Keratinocyte (primary cell): ENCODE results near the gene STYXL1. TPM values are rescaled to one million over a fixed set of nuclear protein-coding genes. Genes with fewer than 3 reads are reported as not detected.
"Not testable (repeated sequence)": the region's sequence is repeated elsewhere in the genome, so short reads cannot be mapped to it uniquely, and the experiment has no call there.

ENCODE experiments used
- DNase-seq: peaks from one replicate; pipeline ENCODE4 v3.0.0-alpha.2; 2011; ENCODE audit warnings: low read depth, missing footprints, low spot score
- FAIRE-seq: peaks from 2 replicates; lab custom pipeline; 2011; peaks lifted over from hg19 to GRCh38; lab: Jason Lieb, UNC
- H2AFZ ChIP-seq: 2 replicates; pipeline ENCODE4 v1.6.0; 2012; ENCODE audit warnings: low read length, control low read depth, inconsistent platforms; ENCODE audit not compliant: control insufficient read depth
- H3K27ac ChIP-seq: 2 replicates; pipeline ENCODE4 v1.5.1; 2011; ENCODE audit warnings: low read length; ENCODE audit not compliant: control insufficient read depth, insufficient read depth
- H3K27me3 ChIP-seq: 3 replicates; pipeline ENCODE4 v1.6.0; 2011; ENCODE audit warnings: low read length; ENCODE audit not compliant: control insufficient read depth, insufficient read depth; ENCODE audit errors: extremely low read depth
- H3K36me3 ChIP-seq, 2 experiments: 2 replicates in 1 of 2; 3 replicates in 1 of 2; pipeline ENCODE4 v1.5.1; 2011; ENCODE audit warnings: low read length in 2 of 2, mild to moderate bottlenecking in 1 of 2; ENCODE audit not compliant: control insufficient read depth in 2 of 2, insufficient read depth in 2 of 2; ENCODE audit errors: extremely low read depth in 1 of 2
- H3K4me1 ChIP-seq: 3 replicates; pipeline ENCODE4 v1.5.1; 2011; ENCODE audit warnings: low read length; ENCODE audit not compliant: control insufficient read depth, insufficient read depth; ENCODE audit errors: extremely low read depth
- H3K4me2 ChIP-seq: 3 replicates; pipeline ENCODE4 v1.6.0; 2011; ENCODE audit warnings: low read depth, low read length; ENCODE audit not compliant: control insufficient read depth, insufficient read depth; ENCODE audit errors: extremely low read depth
- H3K4me3 ChIP-seq, 3 experiments: fragments of 200-600 bp in 1 of 3; sonication (generic) in 1 of 3; 2 replicates in 2 of 3; 3 replicates in 1 of 3; pipeline ENCODE4 v1.5.1; 2011 to 2016; ENCODE audit warnings: low read length in 3 of 3, mild to moderate bottlenecking in 3 of 3, control low read depth in 2 of 3, inconsistent platforms in 1 of 3, low read depth in 1 of 3, mixed read lengths in 1 of 3, mixed run types in 1 of 3, moderate library complexity in 1 of 3; ENCODE audit not compliant: control insufficient read depth in 2 of 3, insufficient read depth in 2 of 3; ENCODE audit errors: extremely low read depth in 1 of 3
- H3K79me2 ChIP-seq: 2 replicates; pipeline ENCODE4 v1.6.0; 2012; ENCODE audit warnings: low read length; ENCODE audit not compliant: control insufficient read depth, insufficient read depth
- H3K9ac ChIP-seq: 3 replicates; pipeline ENCODE4 v1.6.0; 2011; ENCODE audit warnings: low read length; ENCODE audit not compliant: control insufficient read depth, insufficient read depth; ENCODE audit errors: extremely low read depth
- H3K9me1 ChIP-seq: 3 replicates; pipeline ENCODE4 v1.6.0; 2011; ENCODE audit warnings: low read length; ENCODE audit not compliant: control insufficient read depth, insufficient read depth; ENCODE audit errors: extremely low read depth
- H3K9me3 ChIP-seq: 2 replicates; pipeline ENCODE4 v1.5.1; 2012; ENCODE audit warnings: low read depth, low read length; ENCODE audit not compliant: control insufficient read depth
- H4K20me1 ChIP-seq: 3 replicates; pipeline ENCODE4 v1.6.0; 2011; ENCODE audit warnings: low read length; ENCODE audit not compliant: control insufficient read depth, insufficient read depth; ENCODE audit errors: extremely low read depth
- CTCF ChIP-seq, 3 experiments: IDR thresholded peaks in 1 of 3; conservative IDR thresholded peaks in 1 of 3; optimal IDR thresholded peaks in 1 of 3; 2 replicates in 2 of 3; 3 replicates in 1 of 3; pipeline versions ENCODE3 to v1.5.1; 2011; ENCODE audit warnings: low read length in 3 of 3, mild to moderate bottlenecking in 3 of 3, moderate library complexity in 2 of 3, control low read depth in 1 of 3, inconsistent platforms in 1 of 3; ENCODE audit not compliant: insufficient read depth in 2 of 3; ENCODE audit errors: extremely low read depth in 1 of 3
- EZH2 ChIP-seq: IDR thresholded peaks from one replicate; pipeline ENCODE4 v1.6.1; 2012; ENCODE audit warnings: inconsistent platforms, mild to moderate bottlenecking, low read length, moderate library complexity
- dilution Hi-C: fragments of 300-500 bp; cut with MboI; formaldehyde crosslinking; loops from one replicate; pipeline ENCODE4 v1.7.0; 2020; ENCODE audit warnings: low sequenced_read_pairs; ENCODE audit not compliant: extremely low pct_ligation_motif_present
- polyA plus RNA-seq, 5 experiments: library from polyadenylated mRNA; depleted of rRNA in 3 of 5; stranded (reverse) in 3 of 5; stranded (forward) in 1 of 5; unstranded in 1 of 5; fragments of >200 nt; gene quantifications; 1 replicate in 1 of 5; 2 replicates in 3 of 5; 3 replicates in 1 of 5; pipeline versions ENCODE4 v1.2.1 to v1.2.3, GENCODE V29; 2011 to 2012; ENCODE audit warnings: missing spikeins in 2 of 5, low read depth in 1 of 5, low replicate concordance in 1 of 5

The STYXL1 gene
- polyA plus RNA-seq, 1 donor (not counting 4 experiments of a cell fraction or from before 2014, with no cell fraction given), result 76.2 TPM

GRCh38 chr7:76093531-76093930 is 45.7 kb upstream of the STYXL1 start:
- H3K4me3 ChIP-seq, H3K4me2 ChIP-seq, H3K36me3 ChIP-seq, H3K9me3 ChIP-seq, H3K9ac ChIP-seq, H3K9me1 ChIP-seq, H4K20me1 ChIP-seq, FAIRE-seq, dilution Hi-C loops, H3K27ac ChIP-seq, H3K79me2 ChIP-seq, DNase-seq, H2AFZ ChIP-seq, H3K27me3 ChIP-seq: not testable (repeated sequence)
- H3K4me1 ChIP-seq, result peaks cover 26% of the 10 kb centered on the region

GRCh38 chr7:76091506-76091905 is 43.7 kb upstream of the STYXL1 start:
- Histone ChIP-seq H3K9me1 (no peaks in the 10 kb centered on the region), H3K4me3 (no peak overlapping the region), H3K4me1 (peaks cover 42% of the 10 kb centered on the region), H4K20me1 (no peaks in the 10 kb centered on the region), H2AFZ (no peak overlapping the region), H3K9ac (no peak overlapping the region), H3K27me3 (no peaks in the 10 kb centered on the region), H3K36me3 (no peaks in the 10 kb centered on the region), H3K79me2 (no peaks in the 10 kb centered on the region), H3K9me3 (no peaks in the 10 kb centered on the region), H3K27ac (no peak overlapping the region), H3K4me2 (peak overlapping the region; percentile 32)
- FAIRE-seq, result no peak
- dilution Hi-C loops, result no loop called here
- TF ChIP-seq CTCF (optimal IDR thresholded peaks at IDR 0.05 in 1 of 3, IDR thresholded peaks at IDR 0.05 in 1 of 3, conservative IDR thresholded peaks at IDR 0.05 in 1 of 3; ENCODE audit: extremely low read depth in 1 of 3, insufficient read depth in 2 of 3, low read length in 3 of 3), result no peak
- no peak for TF ChIP-seq EZH2
- DNase-seq, result no peak

GRCh38 chr7:76089865-76090475 is 42.2 kb upstream of the STYXL1 start:
- peak overlapping the region; percentile 0 for H3K9ac ChIP-seq
- H3K9me3 ChIP-seq, result no peaks in the 10 kb centered on the region
- H3K27ac ChIP-seq, result peak overlapping the region; percentile 17
- no peaks in the 10 kb centered on the region for H4K20me1 ChIP-seq
- H3K4me1 ChIP-seq, result peaks cover 53% of the 10 kb centered on the region
- FAIRE-seq, result no peak
- TF ChIP-seq CTCF (optimal IDR thresholded peaks at IDR 0.05 in 1 of 3, IDR thresholded peaks at IDR 0.05 in 1 of 3, conservative IDR thresholded peaks at IDR 0.05 in 1 of 3; ENCODE audit: extremely low read depth in 1 of 3, insufficient read depth in 2 of 3, low read length in 3 of 3) (no peak), EZH2 (no peak)
- dilution Hi-C loops, result no loop called here
- no peaks in the 10 kb centered on the region for H3K27me3 ChIP-seq
- H2AFZ ChIP-seq, result peak overlapping the region; percentile 29
- no peaks in the 10 kb centered on the region for H3K36me3 ChIP-seq
- H3K79me2 ChIP-seq, result no peaks in the 10 kb centered on the region
- H3K4me2 ChIP-seq, result no peak overlapping the region
- no peaks in the 10 kb centered on the region for H3K9me1 ChIP-seq
- no peak overlapping the region for H3K4me3 ChIP-seq
- DNase-seq, result no peak

GRCh38 chr7:76087362-76087791 is 39.6 kb upstream of the STYXL1 start:
- H3K9ac ChIP-seq, H3K36me3 ChIP-seq, H3K9me1 ChIP-seq, H3K79me2 ChIP-seq, H3K4me3 ChIP-seq, H3K9me3 ChIP-seq, dilution Hi-C loops, H3K27me3 ChIP-seq, H4K20me1 ChIP-seq, H2AFZ ChIP-seq: not testable (repeated sequence)
- peaks cover 56% of the 10 kb centered on the region for H3K4me1 ChIP-seq
- peak overlapping the region; percentile 22 for H3K4me2 ChIP-seq
- FAIRE-seq (peak; percentile 49), DNase-seq (peak; percentile 78)
- peak overlapping the region; percentile 91 for H3K27ac ChIP-seq
